Thymus (tissue), 11 donors: ENCODE data around the gene PRKAG2. TPM values are rescaled to one million over a fixed set of nuclear protein-coding genes. Genes with fewer than 3 reads are reported as not detected.
A peak's percentile ranks its signal among the peaks of the same experiment; 100 is the strongest.

Experiments
- DNase-seq, 9 donors: peaks; one replicate each; pipeline ENCODE4 v3.0.0-alpha.2; 2013; ENCODE audit warnings: low spot score in 9 of 9, low read depth in 6 of 9, missing footprints in 1 of 9
- H3K27ac ChIP-seq, 2 donors: one replicate each; pipeline ENCODE4 v1.5.1; 2013; ENCODE audit warnings: control low read depth in 1 of 2, low read depth in 1 of 2, low read length in 1 of 2, mild to moderate bottlenecking in 1 of 2, moderate library complexity in 1 of 2
- H3K27me3 ChIP-seq, 2 donors: one replicate each; pipeline ENCODE4 v1.5.1; 2013; ENCODE audit warnings: low read length in 1 of 2; ENCODE audit not compliant: control insufficient read depth in 2 of 2, insufficient read depth in 1 of 2
- H3K36me3 ChIP-seq, 2 donors: one replicate each; pipeline ENCODE4 v1.5.1; 2013; ENCODE audit warnings: low read length in 1 of 2, mild to moderate bottlenecking in 1 of 2, moderate library complexity in 1 of 2; ENCODE audit not compliant: control insufficient read depth in 2 of 2, insufficient read depth in 2 of 2
- H3K4me1 ChIP-seq, 2 donors: one replicate each; pipeline ENCODE4 v1.5.1; 2013; ENCODE audit warnings: low read length in 2 of 2; ENCODE audit not compliant: control insufficient read depth in 2 of 2, insufficient read depth in 2 of 2
- H3K4me3 ChIP-seq, 2 donors: one replicate each; pipeline ENCODE4 v1.5.1; 2013; ENCODE audit warnings: low read length in 2 of 2, control low read depth in 1 of 2, mild to moderate bottlenecking in 1 of 2
- H3K9me3 ChIP-seq, 2 donors: one replicate each; pipeline ENCODE4 v1.5.1; 2013; ENCODE audit warnings: low read length in 1 of 2, mild to moderate bottlenecking in 1 of 2; ENCODE audit not compliant: control insufficient read depth in 2 of 2, insufficient read depth in 1 of 2
- WGBS: extraction: QIAGEN DNeasy Blood & Tissue Kit; methylation state at CpG from one replicate; pipeline ENCODE4 v1.1.7; 2013; 5-methylcytosine and 5-hydroxymethylcytosine counted together
- polyA plus RNA-seq: library from polyadenylated mRNA; stranded (reverse); fragments of 200-250 nt; gene quantifications from one replicate; pipeline ENCODE4 v1.2.3, GENCODE V29; 2013
- total RNA-seq: library from RNA; stranded (reverse); fragments of 120-200 nt; gene quantifications from one replicate; pipeline ENCODE4 v1.2.4, GENCODE V29; 2013
- donor health status: healthy.

Gene PRKAG2
- total and polyA plus RNA-seq, 2 donors = 5.1 to 33.7 TPM

GRCh38 chr7:151637781-151638261 lies 239.1 kb downstream of the PRKAG2 start:
- Histone ChIP-seq H3K4me3 (no peak overlapping the region), H3K27ac (no peak overlapping the region), H3K4me1 (peaks cover 2% of the 10 kb centered on the region in 2 donors), H3K27me3 (peaks cover 0 to 5% of the 10 kb centered on the region in 2 donors), H3K9me3 (no peaks in the 10 kb centered on the region), H3K36me3 (no peaks in the 10 kb centered on the region)
- WGBS = 90% methylated on average over 9 of the region's 9 CpGs
- DNase-seq = no peak

DNA sequence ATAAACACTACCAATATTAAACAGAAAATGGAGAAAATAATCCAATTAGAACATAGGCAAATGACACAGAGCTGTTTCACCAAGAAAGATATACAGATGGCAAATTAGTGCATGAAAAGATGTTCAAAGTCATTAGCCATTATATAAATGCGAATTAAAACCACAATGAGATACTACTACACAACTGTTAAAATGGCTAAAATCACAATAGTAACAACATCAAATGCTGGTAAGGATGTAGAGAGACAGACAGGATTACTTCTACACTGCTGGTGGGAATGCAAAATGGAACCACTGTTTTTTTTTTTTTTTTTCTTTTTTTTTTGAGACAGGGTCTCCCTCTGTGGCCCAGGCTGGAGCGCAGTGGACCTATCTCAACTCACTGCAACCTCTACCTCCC lies 242.3 kb downstream of the PRKAG2 start:
- Histone ChIP-seq H3K9me3 (no peaks in the 10 kb centered on the region), H3K4me3 (no peak overlapping the region), H3K4me1 (peaks cover 3 to 12% of the 10 kb centered on the region in 2 donors), H3K36me3 (no peaks in the 10 kb centered on the region), H3K27me3 (peaks cover 6 to 24% of the 10 kb centered on the region in 2 donors), H3K27ac (no peak overlapping the region)
- no peak for DNase-seq
- 99% methylated on average over 2 of the region's 2 CpGs for WGBS

GRCh38 chr7:151633516-151633812 lies 243.5 kb downstream of the PRKAG2 start:
- no peak overlapping the region for H3K4me3 ChIP-seq
- DNase-seq = no peak
- peak overlapping the region in 1 of 2 donors; percentile 44 for H3K27ac ChIP-seq
- H3K27me3 ChIP-seq = peaks cover 6 to 24% of the 10 kb centered on the region in 2 donors
- H3K36me3 ChIP-seq = no peaks in the 10 kb centered on the region
- 94% methylated on average over 1 of the region's 1 CpG for WGBS
- H3K9me3 ChIP-seq = no peaks in the 10 kb centered on the region
- H3K4me1 ChIP-seq = peaks cover 3 to 12% of the 10 kb centered on the region in 2 donors

DNA sequence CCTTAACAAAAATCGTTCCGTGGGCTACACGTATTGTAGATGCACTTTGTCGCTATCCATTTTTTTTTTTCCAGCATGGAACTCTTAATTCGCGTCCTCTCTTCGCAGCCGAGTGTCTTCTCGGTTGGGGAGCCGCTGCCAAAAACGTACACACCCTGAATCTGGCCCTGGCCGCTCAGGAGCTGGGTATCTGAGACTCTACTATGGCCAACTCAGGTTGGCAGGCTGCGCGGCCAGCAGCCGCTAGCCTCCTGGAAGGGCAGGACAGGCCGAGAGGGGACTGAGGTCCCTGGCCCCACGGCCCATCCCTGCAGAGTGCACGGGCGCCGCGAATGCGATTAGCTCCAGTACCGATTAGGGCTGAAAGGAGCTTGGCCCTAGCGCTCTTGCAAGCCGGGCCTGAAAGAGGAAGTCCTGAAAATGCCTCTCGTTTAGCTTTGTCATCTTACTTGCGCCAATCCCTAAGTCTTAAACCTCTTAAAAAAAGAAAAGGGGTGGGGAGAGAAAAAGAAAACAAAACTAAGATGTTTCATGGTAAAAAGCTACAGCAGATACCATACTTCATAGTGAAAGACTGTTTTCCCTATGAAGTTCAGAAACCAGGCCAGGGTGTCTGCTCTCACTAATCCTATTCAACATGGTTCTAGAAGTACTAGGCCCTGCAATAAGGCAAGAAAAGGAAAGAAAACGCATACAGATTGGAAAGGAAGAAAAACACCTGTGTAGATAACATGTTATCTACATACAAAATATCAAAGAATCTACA lies 244.0 kb downstream of the PRKAG2 start:
- Histone ChIP-seq H3K4me1 (peaks cover 3 to 12% of the 10 kb centered on the region in 2 donors), H3K27me3 (peaks cover 6 to 24% of the 10 kb centered on the region in 2 donors), H3K36me3 (no peaks in the 10 kb centered on the region), H3K9me3 (no peaks in the 10 kb centered on the region), H3K4me3 (peak overlapping the region; percentile 39 to 95), H3K27ac (peak overlapping the region; percentile 44 to 94)
- peak in 6 of 9 donors; percentile 8 to 67 (median 17) for DNase-seq
- 5% methylated on average over 28 of the region's 28 CpGs for WGBS

GRCh38 chr7:151631953-151632749 lies 244.8 kb downstream of the PRKAG2 start:
- WGBS = under 1% methylated on average over 111 of the region's 111 CpGs

GRCh38 chr7:151631570-151631952 lies 245.4 kb downstream of the PRKAG2 start:
- Histone ChIP-seq H3K27ac (peak overlapping the region in 1 of 2 donors; percentile 94), H3K36me3 (no peaks in the 10 kb centered on the region), H3K9me3 (no peaks in the 10 kb centered on the region), H3K4me1 (peaks cover 3 to 12% of the 10 kb centered on the region in 2 donors), H3K27me3 (peaks cover 6 to 24% of the 10 kb centered on the region in 2 donors), H3K4me3 (peak overlapping the region; percentile 45 to 95)
- peak in 5 of 9 donors; percentile 10 to 46 (median 23) for DNase-seq
- WGBS = under 1% methylated on average over 31 of the region's 31 CpGs

More at GRCh38 chr7:151631953-151632749, 244.8 kb downstream of the PRKAG2 start:
- Histone ChIP-seq H3K9me3 (no peaks in the 10 kb centered on the region), H3K36me3 (no peaks in the 10 kb centered on the region), H3K4me1 (peaks cover 3 to 12% of the 10 kb centered on the region in 2 donors), H3K27me3 (peaks cover 6 to 24% of the 10 kb centered on the region in 2 donors), H3K4me3 (peak overlapping the region; percentile 39 to 95), H3K27ac (peak overlapping the region; percentile 44 to 94)
- DNase-seq = peak in 8 of 9 donors; percentile 41 to 90 (median 76)

DNA sequence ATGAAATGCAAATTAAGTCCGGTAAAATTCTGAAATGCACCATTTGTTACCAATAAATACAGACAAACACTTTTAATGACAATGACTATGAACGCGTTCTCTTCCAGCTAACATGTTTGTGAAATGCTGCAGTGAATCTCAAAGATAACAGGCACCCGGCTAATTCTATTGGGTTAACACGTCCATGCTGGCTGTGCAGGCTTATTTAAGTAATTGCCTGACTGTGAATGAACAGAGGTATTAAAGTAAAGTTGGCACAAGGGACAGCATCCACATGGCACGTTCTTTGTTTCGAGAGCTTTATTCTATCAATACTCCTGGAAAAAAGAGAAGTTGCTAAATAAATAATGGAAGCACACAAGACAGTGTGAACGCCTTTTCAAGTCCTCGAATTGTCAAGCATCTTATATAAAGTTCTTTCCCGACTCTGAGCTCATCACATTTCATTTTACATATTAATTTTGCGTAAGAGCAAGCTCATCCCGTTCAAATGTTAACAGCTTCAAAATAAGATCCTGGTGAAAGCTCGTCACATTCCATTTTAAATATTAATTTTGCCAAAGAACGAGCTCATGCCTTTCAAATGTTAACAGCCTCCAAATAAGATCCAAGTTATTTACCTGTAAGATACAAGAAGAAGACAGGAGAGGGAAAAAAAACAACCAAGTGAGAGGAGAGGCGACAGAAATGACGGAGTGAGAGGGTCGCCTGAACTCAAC lies 245.9 kb downstream of the PRKAG2 start:
- Histone ChIP-seq H3K4me3 (peak overlapping the region; percentile 45 to 95), H3K9me3 (no peaks in the 10 kb centered on the region), H3K36me3 (no peaks in the 10 kb centered on the region), H3K27ac (peak overlapping the region in 1 of 2 donors; percentile 94), H3K27me3 (peaks cover 6 to 24% of the 10 kb centered on the region in 2 donors), H3K4me1 (peaks cover 3 to 12% of the 10 kb centered on the region in 2 donors)
- WGBS = 31% methylated on average over 17 of the region's 17 CpGs
- DNase-seq = no peak

DNA sequence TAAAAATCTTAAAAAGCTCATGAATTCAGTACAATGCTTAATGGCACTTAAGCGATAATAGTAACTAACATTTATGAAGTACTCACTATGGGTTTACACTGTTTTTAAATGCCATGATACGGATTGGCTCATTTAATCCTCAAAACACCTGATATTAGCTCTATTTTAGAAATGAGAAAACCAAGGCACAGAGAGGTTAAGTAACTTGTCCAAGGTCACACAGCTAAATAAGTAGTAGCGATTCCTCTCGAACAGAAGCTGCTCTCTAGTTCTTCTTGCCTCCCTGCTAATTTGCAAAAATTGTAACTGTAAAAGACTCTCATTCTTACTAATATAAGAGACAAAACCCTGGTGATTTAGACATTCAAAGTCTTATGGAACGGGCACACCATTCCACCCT lies 246.6 kb downstream of the PRKAG2 start:
- DNase-seq = no peak
- peaks cover 3 to 12% of the 10 kb centered on the region in 2 donors for H3K4me1 ChIP-seq
- 98% methylated on average over 5 of the region's 5 CpGs for WGBS
- no peaks in the 10 kb centered on the region for H3K9me3 ChIP-seq
- H3K36me3 ChIP-seq = no peaks in the 10 kb centered on the region
- peaks cover 6 to 24% of the 10 kb centered on the region in 2 donors for H3K27me3 ChIP-seq
- H3K4me3 ChIP-seq = no peak overlapping the region
- no peak overlapping the region for H3K27ac ChIP-seq
